GM19025 (cell line): ENCODE results near the gene EIF3B.
"Not testable (repeated sequence)": the region's sequence is repeated elsewhere in the genome, so short reads cannot be mapped to it uniquely, and the experiment has no call there.

Experiments
- ATAC-seq: cut with Tn5 transposase; IDR thresholded peaks from one replicate; pipeline ENCODE4 v1.9.1; 2021; ENCODE audit warnings: mild to moderate bottlenecking, low read depth, moderate library complexity; ENCODE audit not compliant: unreplicated experiment

Gene EIF3B

GRCh38 chr7:2374830-2375728 is 20.5 kb downstream of the EIF3B start:
- no peak for ATAC-seq

GRCh38 chr7:2376351-2377154 is 21.9 kb downstream of the EIF3B start:
- ATAC-seq, result no peak

- not testable (repeated sequence) for ATAC-seq
Measured at GRCh38 chr7:2377492-2377891, 22.9 kb downstream of the EIF3B start.

GRCh38 chr7:2378125-2378524 is 23.5 kb downstream of the EIF3B start:
- ATAC-seq, result not testable (repeated sequence)

GRCh38 chr7:2379161-2379560 is 24.5 kb downstream of the EIF3B start:
- ATAC-seq, result no peak

- ATAC-seq, result no peak
Measured at GRCh38 chr7:2379821-2380450, 25.3 kb downstream of the EIF3B start.

GRCh38 chr7:2380461-2380860 is 25.8 kb downstream of the EIF3B start:
- ATAC-seq, result no peak

- no peak for ATAC-seq
Measured at GRCh38 chr7:2381227-2381626, 26.6 kb downstream of the EIF3B start.

- no peak for ATAC-seq
Measured at GRCh38 chr7:2381881-2382509, 27.4 kb downstream of the EIF3B start.

- no peak for ATAC-seq
Measured at GRCh38 chr7:2383543-2384274, 29.1 kb downstream of the EIF3B start.

- no peak for ATAC-seq
Measured at GRCh38 chr7:2384354-2385243, 30.0 kb downstream of the EIF3B start.

- ATAC-seq, result not testable (repeated sequence)
Measured at GRCh38 chr7:2386122-2386521, 31.5 kb downstream of the EIF3B start.

GRCh38 chr7:2386964-2387669 is 32.5 kb downstream of the EIF3B start:
- ATAC-seq, result no peak

- ATAC-seq, result no peak
Measured at GRCh38 chr7:2387897-2388636, 33.4 kb downstream of the EIF3B start.

- ATAC-seq, result no peak
Measured at GRCh38 chr7:2388637-2388954, 34.0 kb downstream of the EIF3B start.

- ATAC-seq, result not testable (repeated sequence)
Measured at GRCh38 chr7:2390020-2390816, 35.6 kb downstream of the EIF3B start.

GRCh38 chr7:2393706-2394105 is 39.1 kb downstream of the EIF3B start:
- no peak for ATAC-seq
